Urothelium cell line (cell line): ENCODE data around the gene TMED9.
"Not testable (repeated sequence)": the region's sequence is repeated elsewhere in the genome, so short reads cannot be mapped to it uniquely, and the experiment has no call there.

Source experiments
- DNase-seq: peaks from one replicate; pipeline ENCODE4 v3.0.0; 2011; ENCODE audit warnings: low spot score, mixed read lengths
- FAIRE-seq: peaks from 2 replicates; lab custom pipeline; 2011; peaks lifted over from hg19 to GRCh38; lab: Jason Lieb, UNC

TMED9 gene

GRCh38 chr5:177592010-177592834 is at the start of gene TMED9:
Gene TMED9, plus strand, starts transcription at chr5:177592203. Its CDS starts 12 bp downstream, at chr5:177592215.
- peak; percentile 93 for DNase-seq
- FAIRE-seq = peak; percentile 87

- FAIRE-seq = no peak
- no peak for DNase-seq
These were observed 49.1 kb upstream of the TMED9 start for GRCh38 chr5:177542816-177543465.

- FAIRE-seq (no peak), DNase-seq (no peak)
These were observed 46.3 kb upstream of the TMED9 start for GRCh38 chr5:177545487-177546257.

- DNase-seq (no peak), FAIRE-seq (no peak)
These were observed 45.7 kb upstream of the TMED9 start for GRCh38 chr5:177546258-177546741.

- DNase-seq (no peak), FAIRE-seq (no peak)
These were observed 44.3 kb upstream of the TMED9 start for GRCh38 chr5:177547736-177548135.

- FAIRE-seq = no peak
These were observed 43.5 kb upstream of the TMED9 start for GRCh38 chr5:177548495-177548894.

GRCh38 chr5:177550122-177550521 is 41.9 kb upstream of the TMED9 start:
- no peak for FAIRE-seq
- DNase-seq = no peak

More at GRCh38 chr5:177548495-177548894, 43.5 kb upstream of the TMED9 start:
- DNase-seq = no peak

GRCh38 chr5:177552839-177553455 is 39.1 kb upstream of the TMED9 start:
- DNase-seq = peak; percentile 32
- no peak for FAIRE-seq

GRCh38 chr5:177553671-177554429 is 38.2 kb upstream of the TMED9 start:
- DNase-seq (peak; percentile 65), FAIRE-seq (no peak)

- FAIRE-seq (no peak), DNase-seq (peak; percentile 97)
These were observed 37.4 kb upstream of the TMED9 start, which contains the start of gene FAM193B for GRCh38 chr5:177554474-177555111. Gene FAM193B, minus strand, starts transcription at chr5:177554563. Its CDS starts 105 bp downstream, at chr5:177554458.

GRCh38 chr5:177555228-177555627 is 36.8 kb upstream of the TMED9 start:
- FAIRE-seq (no peak), DNase-seq (no peak)

GRCh38 chr5:177555665-177556064 is 36.3 kb upstream of the TMED9 start:
- DNase-seq (no peak), FAIRE-seq (no peak)

GRCh38 chr5:177557041-177557647 is 34.9 kb upstream of the TMED9 start:
- DNase-seq (no peak), FAIRE-seq (no peak)

GRCh38 chr5:177557796-177558195 is 34.2 kb upstream of the TMED9 start:
- DNase-seq = no peak
- no peak for FAIRE-seq

- not testable (repeated sequence) for FAIRE-seq, DNase-seq
These were observed 32.5 kb upstream of the TMED9 start for GRCh38 chr5:177559446-177559941.

GRCh38 chr5:177565046-177565445 is 27.0 kb upstream of the TMED9 start:
- DNase-seq = no peak
- no peak for FAIRE-seq

GRCh38 chr5:177568326-177568725 is 23.7 kb upstream of the TMED9 start:
- DNase-seq = no peak
- FAIRE-seq = no peak

GRCh38 chr5:177569894-177570293 is 22.1 kb upstream of the TMED9 start:
- FAIRE-seq = no peak
- DNase-seq = no peak

GRCh38 chr5:177575488-177575887 is 16.5 kb upstream of the TMED9 start:
- FAIRE-seq = no peak

More at GRCh38 chr5:177575488-177575887, 16.5 kb upstream of the TMED9 start:
- no peak for DNase-seq
